NB4 (cell line): ENCODE measurements around the gene CNTNAP2.

Experiments
- DNase-seq: peaks from one replicate; pipeline ENCODE4 v3.0.0; 2010; ENCODE audit warnings: low read depth
- H3K4me3 ChIP-seq: one replicate; pipeline ENCODE4 v1.5.1; 2011; ENCODE audit warnings: mild to moderate bottlenecking, low read depth, low read length, moderate library complexity
- CTCF ChIP-seq: IDR thresholded peaks from one replicate; pipeline ENCODE4 v1.5.1; 2012; ENCODE audit warnings: low read depth, low read length
- MAX ChIP-seq: IDR thresholded peaks from 2 replicates; pipeline ENCODE4 v1.6.1; 2011; ENCODE audit warnings: low read depth, low read length
- MYC ChIP-seq: IDR thresholded peaks from 2 replicates; pipeline ENCODE4 v1.6.1; 2011; ENCODE audit warnings: low read depth, low read length
- POLR2A ChIP-seq: IDR thresholded peaks from 2 replicates; pipeline ENCODE4 v1.6.1; 2011; ENCODE audit warnings: mild to moderate bottlenecking; ENCODE audit not compliant: insufficient read length; ENCODE audit errors: extremely low read depth

CNTNAP2 gene

GRCh38 chr7:148104924-148105323 is 1988.3 kb downstream of the CNTNAP2 start:
- no peak for TF ChIP-seq MYC
- TF ChIP-seq CTCF = no peak
- TF ChIP-seq POLR2A = no peak
- TF ChIP-seq MAX = no peak
- DNase-seq = no peak

GRCh38 chr7:148105853-148106252 is 1989.3 kb downstream of the CNTNAP2 start:
- TF ChIP-seq CTCF (no peak), MAX (no peak), MYC (no peak), POLR2A (no peak)
- H3K4me3 ChIP-seq = no peak overlapping the region
- DNase-seq = no peak

More at GRCh38 chr7:148104924-148105323, 1988.3 kb downstream of the CNTNAP2 start:
- H3K4me3 ChIP-seq = no peak overlapping the region

- no peak for DNase-seq
- no peak overlapping the region for H3K4me3 ChIP-seq
- no peak for TF ChIP-seq MAX
These were observed 1991.0 kb downstream of the CNTNAP2 start for GRCh38 chr7:148107443-148108127.

GRCh38 chr7:148108381-148108780 is 1991.8 kb downstream of the CNTNAP2 start:
- no peak for TF ChIP-seq CTCF
- no peak for TF ChIP-seq POLR2A
- TF ChIP-seq MYC = no peak
- no peak for TF ChIP-seq MAX
- no peak overlapping the region for H3K4me3 ChIP-seq
- no peak for DNase-seq

- H3K4me3 ChIP-seq = no peak overlapping the region
- peak; percentile 14 for TF ChIP-seq CTCF
- no peak for TF ChIP-seq MAX
- peak; percentile 12 for DNase-seq
These were observed 1993.7 kb downstream of the CNTNAP2 start for GRCh38 chr7:148110097-148110868.

GRCh38 chr7:148114804-148115203 is 1998.2 kb downstream of the CNTNAP2 start:
- no peak for TF ChIP-seq MAX
- TF ChIP-seq MYC = no peak
- no peak for TF ChIP-seq POLR2A
- DNase-seq = no peak
- H3K4me3 ChIP-seq = no peak overlapping the region
